AG08396 (cell line): ENCODE data around the gene DERA.
A peak's percentile ranks its signal among the peaks of the same experiment; 100 is the strongest.

Experiments
- DNase-seq: peaks from one replicate; pipeline ENCODE4 v3.0.0; 2012; ENCODE audit warnings: low spot score, mixed read lengths

DERA gene

DNA sequence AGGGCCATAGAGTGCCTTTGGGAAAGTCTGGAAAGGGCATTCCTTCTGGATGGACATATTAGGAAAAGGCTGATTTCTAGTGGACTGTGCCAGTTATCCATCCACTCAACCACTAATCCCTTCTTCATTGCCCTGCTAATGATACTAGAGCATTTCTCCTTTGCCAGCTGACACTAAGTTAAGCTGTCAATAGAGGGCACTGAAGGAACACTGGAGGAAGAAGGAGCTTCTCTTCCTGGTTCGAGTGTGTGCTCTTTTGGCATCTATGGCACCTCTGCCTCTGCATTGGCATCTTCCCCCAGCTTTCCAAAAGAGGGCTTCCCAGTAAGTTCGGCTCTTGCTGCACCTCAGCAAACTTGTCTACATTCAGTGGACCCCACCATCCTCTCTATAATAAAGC is 165.4 kb downstream of the DERA start:
- DNase-seq = peak; percentile 35

DNA sequence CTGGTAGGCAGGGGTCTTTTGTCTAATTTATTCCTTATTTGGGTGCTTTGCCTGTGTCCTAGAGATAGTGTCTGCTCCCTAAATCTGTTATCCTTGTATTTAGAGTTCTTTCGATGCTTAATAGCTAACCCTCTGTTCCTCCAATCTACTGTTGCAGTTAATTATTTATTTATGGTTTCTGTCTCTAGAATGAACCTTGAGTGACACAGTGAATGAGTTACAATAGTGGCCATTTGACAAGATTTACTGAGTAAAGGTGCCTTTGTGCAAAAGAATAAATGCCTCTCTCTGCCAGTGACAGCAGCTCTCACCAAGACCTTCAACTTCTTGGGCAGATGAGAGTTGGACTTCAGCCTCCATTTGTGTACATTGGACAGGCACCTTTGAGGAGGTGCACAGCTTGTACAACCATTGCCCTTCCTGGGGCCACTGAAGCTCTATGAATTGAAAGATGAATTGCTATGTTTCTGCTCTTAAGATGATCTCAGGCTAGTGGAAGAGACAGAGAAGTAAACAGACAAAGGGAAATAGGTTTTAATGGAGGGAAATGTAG is 165.9 kb downstream of the DERA start:
- DNase-seq = no peak

DNA sequence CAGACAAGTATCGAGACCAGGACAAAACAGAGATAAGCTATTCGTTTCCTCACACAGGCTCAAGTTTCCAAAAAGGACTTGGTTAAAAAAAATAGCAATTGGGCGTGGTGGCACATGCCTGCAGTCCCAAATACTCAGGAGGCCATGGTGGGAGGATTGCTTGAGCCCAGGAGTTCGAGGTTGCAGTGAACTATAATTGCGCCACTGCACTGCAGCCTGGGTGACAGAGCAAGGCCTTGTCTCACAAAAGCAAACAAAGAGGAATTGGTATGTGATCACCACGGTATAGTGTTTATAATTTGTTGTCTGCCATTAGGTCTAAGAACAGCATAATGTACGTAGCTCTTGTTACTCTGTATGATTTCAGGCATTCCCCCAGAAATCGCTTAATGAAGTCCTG is 175.3 kb downstream of the DERA start:
- no peak for DNase-seq

DNA sequence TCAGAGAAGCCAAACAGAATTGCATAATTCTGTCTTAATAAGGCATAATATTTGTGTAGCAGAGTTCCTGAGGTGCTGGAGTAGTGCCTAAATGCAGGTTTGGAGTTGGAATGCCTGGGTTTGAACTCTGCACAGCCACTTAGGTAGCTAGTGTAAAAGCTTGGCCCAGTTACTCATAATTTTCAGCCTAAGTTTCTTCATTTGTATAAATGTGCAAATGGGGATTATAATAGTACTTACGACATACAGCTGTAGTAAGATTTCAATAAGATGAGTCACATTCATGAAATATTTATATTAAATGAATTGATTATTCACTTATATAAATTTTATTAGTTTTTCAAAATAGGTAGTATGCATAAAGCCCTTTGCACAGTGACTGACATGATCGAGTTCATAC is 175.8 kb downstream of the DERA start:
- DNase-seq = no peak
